ENCODE data around the gene NUBP2.

The NUBP2 gene

DNA sequence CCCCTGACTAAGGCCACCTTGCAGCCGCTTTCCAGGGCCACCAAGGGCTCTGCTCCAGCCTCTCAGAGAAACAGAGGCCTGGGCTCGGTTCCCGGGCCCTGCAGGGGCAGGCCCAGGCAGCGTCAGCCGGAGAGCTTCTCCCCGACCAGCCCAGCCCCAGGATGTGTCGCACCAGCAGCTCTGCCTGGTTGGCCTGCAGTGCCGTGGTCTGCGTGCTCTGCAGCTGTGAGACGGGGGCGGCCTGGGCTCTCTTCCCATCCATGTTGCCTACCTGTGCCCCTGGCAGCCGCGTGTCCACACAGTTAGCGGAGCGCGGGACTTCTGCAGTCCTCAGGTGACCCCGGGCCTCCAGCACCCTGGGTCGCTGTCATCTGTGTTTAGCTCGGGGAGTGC, 5.9 kb downstream of the NUBP2 start:
- Histone ChIP-seq H3K27me3 (replicated peaks) (no peaks in the 10 kb centered on the region), H3K36me3 (replicated peaks) (peaks cover 27% of the 10 kb centered on the region), H3K27ac (no peak overlapping the region), H3K4me3 (ENCODE audit: low read depth, low read length) (no peak overlapping the region)
- in situ Hi-C loops (cut with HindIII; ENCODE audit: low pct_ligation_motif_present, low sequenced_read_pairs) = no loop called here
- DNase-seq = no peak
- TF ChIP-seq, protein P1, sequence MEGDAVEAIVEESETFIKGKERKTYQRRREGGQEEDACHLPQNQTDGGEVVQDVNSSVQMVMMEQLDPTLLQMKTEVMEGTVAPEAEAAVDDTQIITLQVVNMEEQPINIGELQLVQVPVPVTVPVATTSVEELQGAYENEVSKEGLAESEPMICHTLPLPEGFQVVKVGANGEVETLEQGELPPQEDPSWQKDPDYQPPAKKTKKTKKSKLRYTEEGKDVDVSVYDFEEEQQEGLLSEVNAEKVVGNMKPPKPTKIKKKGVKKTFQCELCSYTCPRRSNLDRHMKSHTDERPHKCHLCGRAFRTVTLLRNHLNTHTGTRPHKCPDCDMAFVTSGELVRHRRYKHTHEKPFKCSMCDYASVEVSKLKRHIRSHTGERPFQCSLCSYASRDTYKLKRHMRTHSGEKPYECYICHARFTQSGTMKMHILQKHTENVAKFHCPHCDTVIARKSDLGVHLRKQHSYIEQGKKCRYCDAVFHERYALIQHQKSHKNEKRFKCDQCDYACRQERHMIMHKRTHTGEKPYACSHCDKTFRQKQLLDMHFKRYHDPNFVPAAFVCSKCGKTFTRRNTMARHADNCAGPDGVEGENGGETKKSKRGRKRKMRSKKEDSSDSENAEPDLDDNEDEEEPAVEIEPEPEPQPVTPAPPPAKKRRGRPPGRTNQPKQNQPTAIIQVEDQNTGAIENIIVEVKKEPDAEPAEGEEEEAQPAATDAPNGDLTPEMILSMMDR (IDR thresholded peaks at IDR 0.05; ENCODE audit: low read depth, low read length, missing control alignments) = no peak

DNA sequence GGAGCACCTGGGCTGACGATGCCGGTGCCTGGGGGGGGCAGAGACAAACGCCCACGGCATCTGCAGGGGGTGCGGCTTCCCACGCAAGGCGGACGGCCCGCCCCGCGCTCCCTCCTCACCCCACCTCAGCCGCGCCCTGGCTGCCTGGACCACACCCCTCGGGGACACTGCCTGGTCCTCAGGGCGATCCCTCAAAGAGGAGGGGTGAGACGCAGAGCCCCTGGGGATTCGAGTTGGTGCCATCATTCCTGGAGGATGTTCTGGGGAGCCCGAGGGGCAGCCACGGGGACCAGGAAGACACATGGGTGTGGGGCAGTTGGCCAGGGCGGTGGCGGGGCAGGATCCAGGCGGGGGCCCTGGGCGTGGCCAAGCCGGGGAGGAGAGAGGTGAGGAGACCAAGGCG, 6.9 kb downstream of the NUBP2 start:
- Histone ChIP-seq H3K4me3 (ENCODE audit: low read depth, low read length) (no peak overlapping the region), H3K27me3 (replicated peaks) (no peaks in the 10 kb centered on the region), H3K36me3 (replicated peaks) (peaks cover 27% of the 10 kb centered on the region), H3K27ac (no peak overlapping the region)
- DNase-seq = no peak
- TF ChIP-seq, protein P1 (IDR thresholded peaks at IDR 0.05; ENCODE audit: low read depth, low read length, missing control alignments) = no peak
- in situ Hi-C loops (cut with HindIII; ENCODE audit: low pct_ligation_motif_present, low sequenced_read_pairs) = no loop called here

DNA sequence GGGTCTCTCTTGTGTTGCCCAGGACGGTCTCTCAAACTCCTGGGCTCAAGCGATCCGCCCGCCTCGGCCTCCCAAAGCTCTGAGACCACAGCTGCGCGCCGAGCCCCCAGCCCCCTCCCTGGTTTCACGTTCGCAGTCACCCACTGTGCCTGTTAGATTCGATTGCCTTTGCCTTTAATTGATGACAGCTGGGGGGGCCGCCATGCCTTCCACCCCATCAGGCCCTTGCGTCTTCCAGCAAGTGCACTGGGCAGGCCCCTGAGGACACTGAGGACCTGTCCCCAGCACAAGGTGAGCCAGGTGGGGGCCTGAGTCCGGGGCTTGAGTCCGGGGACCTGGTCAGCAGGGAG, 7.5 kb downstream of the NUBP2 start:
- TF ChIP-seq, protein P1 (IDR thresholded peaks at IDR 0.05; ENCODE audit: low read depth, low read length, missing control alignments) = no peak
- DNase-seq = no peak
- Histone ChIP-seq H3K27ac (no peak overlapping the region), H3K27me3 (replicated peaks) (no peaks in the 10 kb centered on the region), H3K4me3 (ENCODE audit: low read depth, low read length) (no peak overlapping the region), H3K36me3 (replicated peaks) (peaks cover 27% of the 10 kb centered on the region)
- in situ Hi-C loops (cut with HindIII; ENCODE audit: low pct_ligation_motif_present, low sequenced_read_pairs) = no loop called here

DNA sequence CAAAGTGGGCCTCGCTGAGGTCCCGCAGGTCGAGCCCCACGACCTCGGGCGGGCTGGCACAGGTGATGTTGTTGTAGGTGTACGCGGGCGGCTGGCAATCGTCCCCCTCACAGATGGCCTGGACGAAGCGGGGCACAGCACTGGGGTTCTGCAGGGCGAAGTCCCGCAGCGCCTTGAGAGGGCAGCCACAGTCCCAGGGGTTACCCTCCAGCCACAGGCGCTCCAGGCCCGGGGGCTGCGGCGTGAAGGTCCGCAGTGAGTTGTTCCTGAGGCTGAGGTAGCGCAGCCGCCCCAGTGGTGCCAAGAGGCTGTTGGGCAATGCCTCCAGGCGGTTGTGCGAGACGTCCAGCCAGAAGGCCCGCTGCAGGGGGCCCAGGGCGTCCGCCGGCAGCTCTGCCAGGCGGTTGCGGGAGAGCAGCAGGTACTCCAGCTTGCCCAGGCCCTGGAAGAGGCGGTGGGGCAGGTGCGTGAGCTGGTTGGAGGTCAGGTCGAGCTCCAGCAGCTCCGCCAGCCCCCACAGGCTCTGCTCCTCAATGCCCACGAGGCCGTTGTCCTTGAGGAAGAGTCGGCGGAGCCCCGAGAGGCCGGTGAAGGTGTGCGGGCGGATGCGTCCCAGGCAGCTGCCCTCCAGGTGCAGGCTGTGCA, 8.0 kb downstream of the NUBP2 start:
- Histone ChIP-seq H3K36me3 (replicated peaks) (peaks cover 27% of the 10 kb centered on the region), H3K27me3 (replicated peaks) (no peaks in the 10 kb centered on the region), H3K27ac (no peak overlapping the region), H3K4me3 (ENCODE audit: low read depth, low read length) (no peak overlapping the region)
- no peak for DNase-seq
- TF ChIP-seq, protein P1 (IDR thresholded peaks at IDR 0.05; ENCODE audit: low read depth, low read length, missing control alignments) = no peak
- in situ Hi-C loops (cut with HindIII; ENCODE audit: low pct_ligation_motif_present, low sequenced_read_pairs) = no loop called here

DNA sequence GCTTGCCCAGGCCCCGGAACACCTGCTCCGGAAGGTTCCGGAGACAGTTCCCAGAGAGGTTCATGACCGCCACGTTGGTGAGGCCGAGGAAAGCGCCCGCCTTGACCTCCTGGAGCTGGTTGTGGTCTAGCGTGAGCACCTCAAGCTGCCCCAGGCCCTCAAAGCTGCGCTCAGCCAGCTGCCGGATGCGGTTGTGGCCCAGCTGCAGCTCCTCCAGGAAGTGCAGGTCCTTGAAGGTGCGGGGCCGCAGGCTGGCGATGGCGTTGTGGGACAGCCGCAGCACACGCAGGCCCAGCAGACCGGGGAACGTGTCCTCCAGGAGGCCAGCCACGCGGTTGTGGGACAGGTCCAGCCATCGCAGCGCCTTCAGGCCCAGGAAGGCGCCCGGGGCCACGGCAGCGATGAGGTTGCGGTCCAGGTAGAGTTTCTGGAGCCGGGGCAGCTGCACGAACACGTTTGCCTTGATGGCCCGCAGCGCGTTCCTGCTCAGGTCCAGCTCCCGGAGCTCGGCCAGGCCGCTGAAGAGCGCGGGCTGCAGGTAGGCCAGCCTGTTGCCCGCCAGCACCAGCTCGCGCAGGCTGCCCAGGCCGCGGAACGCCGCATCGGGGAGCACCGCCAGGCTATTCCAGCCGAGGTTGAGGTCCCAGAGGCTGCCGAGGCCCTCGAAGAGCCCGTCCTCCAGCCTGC, 8.6 kb downstream of the NUBP2 start:
- Histone ChIP-seq H3K4me3 (ENCODE audit: low read depth, low read length) (no peak overlapping the region), H3K27me3 (replicated peaks) (no peaks in the 10 kb centered on the region), H3K36me3 (replicated peaks) (peaks cover 25% of the 10 kb centered on the region), H3K27ac (no peak overlapping the region)
- TF ChIP-seq, protein P1 (IDR thresholded peaks at IDR 0.05; ENCODE audit: low read depth, low read length, missing control alignments) = no peak
- no peak for DNase-seq
- in situ Hi-C loops (cut with HindIII; ENCODE audit: low pct_ligation_motif_present, low sequenced_read_pairs) = no loop called here

All from brain microvascular endothelial cell (primary cell).